Panc1 (cell line): ENCODE results near the gene ZP2. TPM values are rescaled to one million over a fixed set of nuclear protein-coding genes. Genes with fewer than 3 reads are reported as not detected.

Experiments used
- ATAC-seq: fragments of 200-7000 bp; cut with Tn5 transposase; 2 replicates; pipeline ENCODE4 v1.9.1; 2020; ENCODE audit warnings: mild to moderate bottlenecking, moderate library complexity
- BruUV-seq: library from RNA; stranded (reverse); fragments of 400-500 nt; replicated peaks from 2 replicates; lab custom pipeline; 2021; lab: Mats Ljungman, UMichigan
- CTCF ChIA-PET: fragments of 300-600 bp; sonication (Branson Sonifier 250); formaldehyde crosslinking; loops from one replicate; lab custom pipeline; 2022; ENCODE audit warnings: antibody characterized with exemption; lab: Charles Lee
- POLR2A ChIA-PET: fragments of 300-600 bp; sonication (Branson Sonifier 250); formaldehyde crosslinking; loops from one replicate; lab custom pipeline; 2022; ENCODE audit warnings: antibody characterized with exemption; lab: Charles Lee
- DNase-seq: peaks from one replicate; pipeline ENCODE4 v3.0.0-alpha.2; 2010; ENCODE audit warnings: low read depth, low spot score
- H3K27ac ChIP-seq: 2 replicates; pipeline ENCODE4 v1.5.1; 2011; ENCODE audit warnings: mild to moderate bottlenecking, low read length, inconsistent platforms
- H3K27me3 ChIP-seq: fragments of 200-500 bp; sonication (Bioruptor generic); 2 replicates; pipeline ENCODE4 v1.6.0; 2014; ENCODE audit warnings: low read length, inconsistent platforms; ENCODE audit not compliant: control insufficient read depth, insufficient read depth
- H3K36me3 ChIP-seq: fragments of 200-500 bp; sonication (Bioruptor generic); 2 replicates; pipeline ENCODE4 v1.5.1; 2014; ENCODE audit warnings: inconsistent platforms, mild to moderate bottlenecking, low read length, moderate library complexity; ENCODE audit not compliant: control insufficient read depth, insufficient read depth
- H3K4me1 ChIP-seq: 2 replicates; pipeline ENCODE4 v1.5.1; 2011; ENCODE audit warnings: inconsistent platforms, mild to moderate bottlenecking, low read length, moderate library complexity; ENCODE audit not compliant: control insufficient read depth, insufficient read depth
- H3K4me3 ChIP-seq, 2 experiments: 2 replicates each; pipeline ENCODE4 v1.5.1; 2011 to 2012; ENCODE audit warnings: low read depth in 2 of 2, low read length in 2 of 2, mild to moderate bottlenecking in 2 of 2, inconsistent platforms in 1 of 2, moderate library complexity in 1 of 2
- H3K9me3 ChIP-seq: fragments of 200-500 bp; sonication (Bioruptor generic); 2 replicates; pipeline ENCODE4 v1.5.1; 2014; ENCODE audit warnings: low read depth, mild to moderate bottlenecking, inconsistent platforms, low read length, moderate library complexity; ENCODE audit not compliant: control insufficient read depth, insufficient read depth
- CTCF ChIP-seq: fragments of 450-650 bp; IDR thresholded peaks from 2 replicates; pipeline ENCODE4 v1.5.1; 2017; ENCODE audit warnings: mild to moderate bottlenecking
- POLR2AphosphoS5 ChIP-seq: IDR thresholded peaks from 2 replicates; pipeline ENCODE4 v1.6.1; 2012; ENCODE audit warnings: mild to moderate bottlenecking, low read depth, low read length, moderate library complexity
- REST ChIP-seq, 2 experiments: IDR thresholded peaks; 2 replicates each; pipeline ENCODE4 v1.6.1; 2011 to 2012; ENCODE audit warnings: low read depth in 2 of 2, control low read depth in 1 of 2, low read length in 1 of 2, mild to moderate bottlenecking in 1 of 2, moderate library complexity in 1 of 2; ENCODE audit not compliant: insufficient read depth in 1 of 2
- SIN3A ChIP-seq: IDR thresholded peaks from 2 replicates; pipeline ENCODE4 v1.6.1; 2012; ENCODE audit warnings: low read depth, mild to moderate bottlenecking, low read length, moderate library complexity, borderline replicate concordance; ENCODE audit not compliant: insufficient read depth
- TCF7L2 ChIP-seq: IDR thresholded peaks from 2 replicates; pipeline ENCODE4 v1.6.1; 2011; ENCODE audit warnings: mild to moderate bottlenecking, low read depth, low read length, inconsistent platforms
- in situ Hi-C: cut with HindIII; loops from 2 replicates; pipeline ENCODE4 v1.10.0; 2016; ENCODE audit warnings: low sequenced_read_pairs, low pct_unique_long_range_greater_than_20kb
- intact Hi-C: fragments of 100-400 bp; cut with micrococcal nuclease; formaldehyde crosslinking; loops from one replicate; pipeline ENCODE4 v1.10.0; 2022; ENCODE audit not compliant: unreplicated experiment
- total RNA-seq: library from RNA; stranded (reverse); gene quantifications from one replicate; pipeline ENCODE4 v1.2.1, GENCODE V29; 2021; ENCODE audit not compliant: unreplicated experiment

The ZP2 gene
- total RNA-seq, 1 experiment from 2014 or later, result not detected

- CTCF ChIA-PET, result interaction anchor here (0.7 kb wide), 1 partner anchor 1317 kb away, joined by 3 read pairs; no protein-coding TSS in a partner anchor
- ATAC-seq (no peak), DNase-seq (no peak)
- H3K36me3 ChIP-seq, result no peaks in the 10 kb centered on the region
- no peak for TF ChIP-seq POLR2AphosphoS5
- TF ChIP-seq TCF7L2, result no peak
- TF ChIP-seq CTCF, result no peak
- TF ChIP-seq REST (IDR thresholded peaks at IDR 0.05; ENCODE audit: insufficient read depth in 1 of 2, low read depth in 2 of 2, low read length in 1 of 2), result no peak
- H3K27me3 ChIP-seq, result 0 out of 2 replicates have a peak, but pooled peaks cover 3% of the 10 kb centered on the region
- in situ Hi-C loops, result no loop called here
- no peaks in the 10 kb centered on the region for H3K4me1 ChIP-seq
- no peak overlapping the region for H3K27ac ChIP-seq
- intact Hi-C loops, result no loop called here
- no TSS peak for BruUV-seq
- POLR2A ChIA-PET, result no interaction called here
- no peaks in the 10 kb centered on the region for H3K9me3 ChIP-seq
- no peak overlapping the region for H3K4me3 ChIP-seq
These were observed 45.3 kb upstream of the ZP2 start for GRCh38 chr16:21256636-21257035.

GRCh38 chr16:21253470-21253869 lies 42.1 kb upstream of the ZP2 start:
- no peak overlapping the region for H3K4me3 ChIP-seq
- ChIA-PET CTCF (no interaction called here), POLR2A (interaction anchor here (0.6 to 0.7 kb wide), 2 partner anchors 12 to 53 kb away, joined by 11 to 12 read pairs; no protein-coding TSS in a partner anchor)
- no peaks in the 10 kb centered on the region for H3K4me1 ChIP-seq
- intact Hi-C loops, result no loop called here
- TF ChIP-seq CTCF (no peak), POLR2AphosphoS5 (no peak), SIN3A (no peak), TCF7L2 (no peak), REST (IDR thresholded peaks at IDR 0.05; ENCODE audit: insufficient read depth in 1 of 2, low read depth in 2 of 2, low read length in 1 of 2) (no peak)
- DNase-seq, result no peak
- no peaks in the 10 kb centered on the region for H3K9me3 ChIP-seq
- BruUV-seq, result no TSS peak
- 0 out of 2 replicates have a peak, but pooled peaks cover 7% of the 10 kb centered on the region for H3K27me3 ChIP-seq
- no peak for ATAC-seq
- H3K27ac ChIP-seq, result no peak overlapping the region
- in situ Hi-C loops, result no loop called here
- no peaks in the 10 kb centered on the region for H3K36me3 ChIP-seq
